GM23338 (cell line): ENCODE measurements around the gene ZNF644.

Experiments
- CTCF ChIP-seq, 2 experiments: fragments of 200-600 bp in 1 of 2; sonication (generic) in 1 of 2; conservative IDR thresholded peaks; 2 replicates each; pipeline versions ENCODE4 v1.5.1 to v1.6.1; 2016 to 2017; ENCODE audit warnings: antibody characterized with exemption in 2 of 2, low read depth in 2 of 2, mild to moderate bottlenecking in 2 of 2, moderate library complexity in 1 of 2
- EZH2 ChIP-seq: fragments of 200-600 bp; sonication (generic); IDR thresholded peaks from one replicate; pipeline ENCODE4 v1.8.0; 2017; ENCODE audit warnings: antibody characterized with exemption, mild to moderate bottlenecking, low read depth; ENCODE audit not compliant: unreplicated experiment
- EZH2phosphoT487 ChIP-seq: fragments of 200-600 bp; sonication (generic); IDR thresholded peaks from one replicate; pipeline ENCODE4 v1.8.1; 2018; ENCODE audit warnings: antibody characterized with exemption; ENCODE audit not compliant: unreplicated experiment

GRCh38 chr1:90940746-90941145 is 81.1 kb downstream of the ZNF644 start:
- TF ChIP-seq CTCF (conservative IDR thresholded peaks at IDR 0.05; ENCODE audit: low read depth in 2 of 2): no peak
- TF ChIP-seq EZH2: no peak
- no peak for TF ChIP-seq EZH2phosphoT487
